Measurements from ENCODE around the gene GARS1.

Gene GARS1

GRCh38 chr7:30645661-30646060, 51.0 kb downstream of the GARS1 start:
- no peak overlapping the region for H3K27ac ChIP-seq
- no peak for TF ChIP-seq CTCF (conservative IDR thresholded peaks at IDR 0.05)

GRCh38 chr7:30646154-30646553, 51.5 kb downstream of the GARS1 start:
- no peak for TF ChIP-seq CTCF (conservative IDR thresholded peaks at IDR 0.05)
- H3K27ac ChIP-seq, result no peak overlapping the region

DNA sequence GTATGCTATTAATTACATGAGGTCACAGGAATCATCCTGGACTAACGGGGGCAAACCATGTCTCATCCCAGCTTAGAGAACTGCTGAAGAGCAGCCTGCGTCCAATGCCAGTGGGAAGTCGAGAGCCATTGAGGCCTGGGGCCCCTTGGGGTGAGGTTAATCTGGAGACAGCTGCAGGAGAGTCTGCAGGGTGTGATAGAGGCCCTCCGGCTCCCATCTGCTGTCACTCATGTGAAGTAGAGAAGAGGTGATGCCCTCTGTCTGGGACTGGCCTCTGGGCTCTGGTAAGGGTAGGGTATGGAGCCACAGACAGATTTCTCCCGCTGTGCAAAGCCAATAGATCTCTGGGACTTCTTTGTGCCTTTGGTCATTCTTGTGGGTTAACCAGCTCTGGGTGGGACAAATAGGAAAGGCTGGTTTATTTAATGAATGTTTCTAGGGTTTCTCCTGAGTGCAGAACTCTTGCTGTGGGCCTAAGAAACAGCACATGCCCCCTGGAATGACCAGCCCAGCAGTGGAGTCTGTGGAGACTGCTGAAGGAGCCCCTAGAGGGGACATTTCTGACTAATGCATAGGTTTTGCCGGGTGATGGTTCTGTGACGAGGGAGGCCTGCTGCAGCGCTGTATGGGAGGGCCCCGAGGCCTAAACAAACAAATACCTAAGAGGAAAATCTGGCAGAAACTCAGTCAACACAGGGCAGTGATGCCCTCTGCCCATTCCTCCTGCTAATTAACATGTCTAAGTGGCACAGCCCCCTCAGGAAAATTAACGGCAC, 53.1 kb downstream of the GARS1 start:
- no peak overlapping the region for H3K27ac ChIP-seq
- no peak for TF ChIP-seq CTCF (conservative IDR thresholded peaks at IDR 0.05)

- no peak for TF ChIP-seq CTCF (conservative IDR thresholded peaks at IDR 0.05)
- no peak overlapping the region for H3K27ac ChIP-seq
These were observed 54.3 kb downstream of the GARS1 start for GRCh38 chr7:30648744-30649540.

- TF ChIP-seq CTCF (conservative IDR thresholded peaks at IDR 0.05), result no peak
- no peak overlapping the region for H3K27ac ChIP-seq
These were observed 55.2 kb downstream of the GARS1 start for GRCh38 chr7:30649717-30650420.

GRCh38 chr7:30650421-30650808, 55.7 kb downstream of the GARS1 start:
- H3K27ac ChIP-seq, result no peak overlapping the region
- TF ChIP-seq CTCF (conservative IDR thresholded peaks at IDR 0.05), result no peak

DNA sequence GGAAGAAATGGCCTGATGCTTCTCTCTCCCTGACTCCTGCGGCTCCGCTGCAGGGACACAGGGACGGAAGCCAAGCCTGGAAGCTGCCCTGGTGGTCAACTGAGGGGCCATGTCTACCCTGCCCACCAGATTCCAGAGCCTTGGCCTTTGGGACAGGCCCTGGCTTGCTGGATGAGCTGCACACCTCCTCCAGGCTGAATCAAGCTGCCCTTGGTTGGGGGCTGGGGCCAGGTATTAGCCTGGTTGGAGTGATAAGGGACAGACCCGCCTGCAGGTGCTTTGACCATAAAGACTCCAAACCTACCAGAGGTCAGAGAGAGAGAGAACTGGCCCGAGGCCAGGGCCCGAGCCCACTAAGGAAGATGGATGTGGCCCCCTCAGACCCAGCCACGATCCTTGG, 57.5 kb downstream of the GARS1 start:
- H3K27ac ChIP-seq, result no peak overlapping the region
- TF ChIP-seq CTCF (conservative IDR thresholded peaks at IDR 0.05), result no peak

All from VCaP (cell line).